ENCODE results near the gene CCDC192.

Gene CCDC192

GRCh38 chr5:127694518-127695171 lies 8.5 kb upstream of the CCDC192 start:
- no peak overlapping the region for H3K27ac ChIP-seq
- no peak for DNase-seq
- H3K4me1 ChIP-seq: no peaks in the 10 kb centered on the region
- no peaks in the 10 kb centered on the region for H3K9me3 ChIP-seq
- intact Hi-C loops (cut with DNase I; ENCODE audit: low total_unique reads): no loop called here
- H3K4me3 ChIP-seq: no peak overlapping the region
- H3K36me3 ChIP-seq: no peaks in the 10 kb centered on the region
- no peaks in the 10 kb centered on the region for H3K27me3 ChIP-seq
- TF ChIP-seq, protein P1, sequence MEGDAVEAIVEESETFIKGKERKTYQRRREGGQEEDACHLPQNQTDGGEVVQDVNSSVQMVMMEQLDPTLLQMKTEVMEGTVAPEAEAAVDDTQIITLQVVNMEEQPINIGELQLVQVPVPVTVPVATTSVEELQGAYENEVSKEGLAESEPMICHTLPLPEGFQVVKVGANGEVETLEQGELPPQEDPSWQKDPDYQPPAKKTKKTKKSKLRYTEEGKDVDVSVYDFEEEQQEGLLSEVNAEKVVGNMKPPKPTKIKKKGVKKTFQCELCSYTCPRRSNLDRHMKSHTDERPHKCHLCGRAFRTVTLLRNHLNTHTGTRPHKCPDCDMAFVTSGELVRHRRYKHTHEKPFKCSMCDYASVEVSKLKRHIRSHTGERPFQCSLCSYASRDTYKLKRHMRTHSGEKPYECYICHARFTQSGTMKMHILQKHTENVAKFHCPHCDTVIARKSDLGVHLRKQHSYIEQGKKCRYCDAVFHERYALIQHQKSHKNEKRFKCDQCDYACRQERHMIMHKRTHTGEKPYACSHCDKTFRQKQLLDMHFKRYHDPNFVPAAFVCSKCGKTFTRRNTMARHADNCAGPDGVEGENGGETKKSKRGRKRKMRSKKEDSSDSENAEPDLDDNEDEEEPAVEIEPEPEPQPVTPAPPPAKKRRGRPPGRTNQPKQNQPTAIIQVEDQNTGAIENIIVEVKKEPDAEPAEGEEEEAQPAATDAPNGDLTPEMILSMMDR (IDR thresholded peaks at IDR 0.05): no peak

GRCh38 chr5:127695346-127695745 lies 7.8 kb upstream of the CCDC192 start:
- Histone ChIP-seq H3K4me3 (no peak overlapping the region), H3K9me3 (no peaks in the 10 kb centered on the region), H3K27me3 (no peaks in the 10 kb centered on the region), H3K4me1 (no peaks in the 10 kb centered on the region), H3K36me3 (no peaks in the 10 kb centered on the region), H3K27ac (no peak overlapping the region)
- intact Hi-C loops (cut with DNase I; ENCODE audit: low total_unique reads): no loop called here
- TF ChIP-seq, protein P1 (IDR thresholded peaks at IDR 0.05): no peak
- no peak for DNase-seq

- Histone ChIP-seq H3K4me3 (no peak overlapping the region), H3K36me3 (no peaks in the 10 kb centered on the region), H3K27ac (no peak overlapping the region), H3K9me3 (no peaks in the 10 kb centered on the region), H3K27me3 (no peaks in the 10 kb centered on the region), H3K4me1 (no peaks in the 10 kb centered on the region)
- intact Hi-C loops (cut with DNase I; ENCODE audit: low total_unique reads): no loop called here
- TF ChIP-seq, protein P1 (IDR thresholded peaks at IDR 0.05): no peak
- DNase-seq: no peak
Observed at GRCh38 chr5:127696683-127697082, 6.5 kb upstream of the CCDC192 start.

- Histone ChIP-seq H3K36me3 (no peaks in the 10 kb centered on the region), H3K4me1 (no peaks in the 10 kb centered on the region), H3K27me3 (no peaks in the 10 kb centered on the region), H3K27ac (no peak overlapping the region), H3K9me3 (no peaks in the 10 kb centered on the region), H3K4me3 (no peak overlapping the region)
- DNase-seq: no peak
- intact Hi-C loops (cut with DNase I; ENCODE audit: low total_unique reads): no loop called here
- TF ChIP-seq, protein P1 (IDR thresholded peaks at IDR 0.05): no peak
Observed at GRCh38 chr5:127697894-127698600, 5.1 kb upstream of the CCDC192 start.

- H3K27me3 ChIP-seq: no peaks in the 10 kb centered on the region
- no peak overlapping the region for H3K4me3 ChIP-seq
- intact Hi-C loops (cut with DNase I; ENCODE audit: low total_unique reads): no loop called here
Observed at GRCh38 chr5:127699416-127699815, 3.8 kb upstream of the CCDC192 start.

More at GRCh38 chr5:127699416-127699815, 3.8 kb upstream of the CCDC192 start:
- Histone ChIP-seq H3K27ac (no peak overlapping the region), H3K4me1 (no peaks in the 10 kb centered on the region), H3K36me3 (no peaks in the 10 kb centered on the region), H3K9me3 (no peaks in the 10 kb centered on the region)
- TF ChIP-seq, protein P1 (IDR thresholded peaks at IDR 0.05): no peak
- DNase-seq: no peak

Data from tibial artery (tissue), 4 donors.